ENCODE results near the gene PLEKHG3.

DNA sequence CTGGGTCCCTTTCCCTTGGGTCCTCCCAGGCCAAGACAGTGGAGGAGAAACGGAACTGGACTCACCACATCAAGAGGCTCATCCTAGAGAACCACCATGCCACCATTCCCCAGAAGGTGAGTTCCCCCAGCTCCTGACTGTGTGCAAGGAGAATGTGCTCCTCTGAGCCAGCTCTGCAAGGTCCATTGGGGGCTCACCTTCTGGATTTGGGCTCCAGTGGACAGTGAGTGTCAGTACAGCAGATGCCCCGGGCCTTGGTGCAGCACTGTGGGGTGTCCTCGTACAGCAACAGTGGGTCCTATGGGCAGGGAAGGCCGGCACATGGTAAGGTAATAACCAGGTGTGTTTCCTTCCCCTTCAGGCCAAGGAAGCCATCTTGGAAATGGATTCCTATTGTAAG is 27.8 kb downstream of the PLEKHG3 start:
- TF ChIP-seq TAF1 (IDR thresholded peaks at IDR 0.05; ENCODE audit: low read depth), result no peak
- TF ChIP-seq EP300 (IDR thresholded peaks at IDR 0.05; ENCODE audit: borderline replicate concordance), result no peak
- no peak for TF ChIP-seq CEBPB (IDR thresholded peaks at IDR 0.05)
- no peak for TF ChIP-seq YY1 (IDR thresholded peaks at IDR 0.05; ENCODE audit: low read depth)
- TF ChIP-seq, protein P1, sequence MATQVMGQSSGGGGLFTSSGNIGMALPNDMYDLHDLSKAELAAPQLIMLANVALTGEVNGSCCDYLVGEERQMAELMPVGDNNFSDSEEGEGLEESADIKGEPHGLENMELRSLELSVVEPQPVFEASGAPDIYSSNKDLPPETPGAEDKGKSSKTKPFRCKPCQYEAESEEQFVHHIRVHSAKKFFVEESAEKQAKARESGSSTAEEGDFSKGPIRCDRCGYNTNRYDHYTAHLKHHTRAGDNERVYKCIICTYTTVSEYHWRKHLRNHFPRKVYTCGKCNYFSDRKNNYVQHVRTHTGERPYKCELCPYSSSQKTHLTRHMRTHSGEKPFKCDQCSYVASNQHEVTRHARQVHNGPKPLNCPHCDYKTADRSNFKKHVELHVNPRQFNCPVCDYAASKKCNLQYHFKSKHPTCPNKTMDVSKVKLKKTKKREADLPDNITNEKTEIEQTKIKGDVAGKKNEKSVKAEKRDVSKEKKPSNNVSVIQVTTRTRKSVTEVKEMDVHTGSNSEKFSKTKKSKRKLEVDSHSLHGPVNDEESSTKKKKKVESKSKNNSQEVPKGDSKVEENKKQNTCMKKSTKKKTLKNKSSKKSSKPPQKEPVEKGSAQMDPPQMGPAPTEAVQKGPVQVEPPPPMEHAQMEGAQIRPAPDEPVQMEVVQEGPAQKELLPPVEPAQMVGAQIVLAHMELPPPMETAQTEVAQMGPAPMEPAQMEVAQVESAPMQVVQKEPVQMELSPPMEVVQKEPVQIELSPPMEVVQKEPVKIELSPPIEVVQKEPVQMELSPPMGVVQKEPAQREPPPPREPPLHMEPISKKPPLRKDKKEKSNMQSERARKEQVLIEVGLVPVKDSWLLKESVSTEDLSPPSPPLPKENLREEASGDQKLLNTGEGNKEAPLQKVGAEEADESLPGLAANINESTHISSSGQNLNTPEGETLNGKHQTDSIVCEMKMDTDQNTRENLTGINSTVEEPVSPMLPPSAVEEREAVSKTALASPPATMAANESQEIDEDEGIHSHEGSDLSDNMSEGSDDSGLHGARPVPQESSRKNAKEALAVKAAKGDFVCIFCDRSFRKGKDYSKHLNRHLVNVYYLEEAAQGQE (IDR thresholded peaks at IDR 0.05; ENCODE audit: low read depth), result no peak
- no peak for TF ChIP-seq RAD21 (IDR thresholded peaks at IDR 0.05; ENCODE audit: low read depth)
- TF ChIP-seq, protein P2, sequence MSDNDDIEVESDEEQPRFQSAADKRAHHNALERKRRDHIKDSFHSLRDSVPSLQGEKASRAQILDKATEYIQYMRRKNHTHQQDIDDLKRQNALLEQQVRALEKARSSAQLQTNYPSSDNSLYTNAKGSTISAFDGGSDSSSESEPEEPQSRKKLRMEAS (IDR thresholded peaks at IDR 0.05), result no peak
- TF ChIP-seq CREB1 (IDR thresholded peaks at IDR 0.05; ENCODE audit: low read depth), result no peak
- TF ChIP-seq ZBTB7A (IDR thresholded peaks at IDR 0.05; ENCODE audit: low read depth), result no peak
- TF ChIP-seq, protein P3, sequence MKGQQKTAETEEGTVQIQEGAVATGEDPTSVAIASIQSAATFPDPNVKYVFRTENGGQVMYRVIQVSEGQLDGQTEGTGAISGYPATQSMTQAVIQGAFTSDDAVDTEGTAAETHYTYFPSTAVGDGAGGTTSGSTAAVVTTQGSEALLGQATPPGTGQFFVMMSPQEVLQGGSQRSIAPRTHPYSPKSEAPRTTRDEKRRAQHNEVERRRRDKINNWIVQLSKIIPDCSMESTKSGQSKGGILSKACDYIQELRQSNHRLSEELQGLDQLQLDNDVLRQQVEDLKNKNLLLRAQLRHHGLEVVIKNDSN (IDR thresholded peaks at IDR 0.05), result no peak
- TF ChIP-seq NFIC (IDR thresholded peaks at IDR 0.05), result no peak
- TF ChIP-seq TEAD4 (IDR thresholded peaks at IDR 0.05), result no peak
